CD14-positive monocyte (primary cell): ENCODE data around the gene ARHGAP10. TPM values are rescaled to one million over a fixed set of nuclear protein-coding genes. Genes with fewer than 3 reads are reported as not detected.

Source experiments
- DNase-seq, 3 donors: peaks; one replicate each; pipeline ENCODE4 v3.0.0-alpha.2; 2011 to 2022
- H2AFZ ChIP-seq: 2 replicates; pipeline ENCODE4 v1.6.0; 2012; ENCODE audit warnings: mild to moderate bottlenecking, low read depth, low read length, inconsistent platforms; ENCODE audit not compliant: insufficient read depth, poor library complexity, severe bottlenecking
- H3K27ac ChIP-seq, 2 donors: 1 replicate in 1 of 2; 2 replicates in 1 of 2; pipeline ENCODE4 v1.5.1; 2012 to 2013; ENCODE audit warnings: low read length in 2 of 2, control low read depth in 1 of 2, inconsistent platforms in 1 of 2, low read depth in 1 of 2, mild to moderate bottlenecking in 1 of 2
- H3K27me3 ChIP-seq, 2 donors: one replicate each; pipeline versions ENCODE4 v1.6.0 to v1.6.1; 2011 to 2013; ENCODE audit warnings: low read length in 2 of 2; ENCODE audit not compliant: control insufficient read depth in 2 of 2, insufficient read depth in 2 of 2
- H3K36me3 ChIP-seq, 2 donors: replicated peaks in 1 of 2; 1 replicate in 1 of 2; 2 replicates in 1 of 2; pipeline versions ENCODE4 v1.5.1 to v1.6.1; 2012 to 2013; ENCODE audit warnings: low read length in 2 of 2, control low read depth in 1 of 2, inconsistent platforms in 1 of 2, mild to moderate bottlenecking in 1 of 2; ENCODE audit not compliant: insufficient read depth in 2 of 2, control insufficient read depth in 1 of 2
- H3K4me1 ChIP-seq, 2 donors: 1 replicate in 1 of 2; 2 replicates in 1 of 2; pipeline versions ENCODE4 v1.5.1 to v1.6.1; 2012 to 2013; ENCODE audit warnings: low read length in 2 of 2, control low read depth in 1 of 2, inconsistent platforms in 1 of 2, mild to moderate bottlenecking in 1 of 2, moderate library complexity in 1 of 2; ENCODE audit not compliant: insufficient read depth in 2 of 2, control insufficient read depth in 1 of 2
- H3K4me2 ChIP-seq: replicated peaks from 2 replicates; pipeline ENCODE3; 2012; ENCODE audit warnings: low read length, moderate library complexity, mild to moderate bottlenecking; ENCODE audit not compliant: poor library complexity, severe bottlenecking; ENCODE audit errors: extremely low read depth
- H3K4me3 ChIP-seq, 3 experiments: fragments of 200-600 bp in 1 of 3; sonication (generic) in 1 of 3; replicated peaks in 1 of 3; 1 replicate in 2 of 3; 2 replicates in 1 of 3; pipeline ENCODE4 v1.5.1; 2011 to 2013; ENCODE audit warnings: low read length in 3 of 3, mild to moderate bottlenecking in 3 of 3, control low read depth in 2 of 3, low read depth in 2 of 3, inconsistent platforms in 1 of 3, moderate library complexity in 1 of 3
- H3K79me2 ChIP-seq: 2 replicates; pipeline ENCODE4 v1.6.0; 2012; ENCODE audit warnings: mild to moderate bottlenecking, control low read depth, inconsistent platforms, low read length, moderate library complexity; ENCODE audit not compliant: insufficient read depth
- H3K9ac ChIP-seq: 2 replicates; pipeline ENCODE4 v1.6.0; 2017; ENCODE audit warnings: low read length, mild to moderate bottlenecking; ENCODE audit not compliant: insufficient read depth, poor library complexity, severe bottlenecking
- H3K9me3 ChIP-seq, 2 donors: replicated peaks in 1 of 2; 1 replicate in 1 of 2; 2 replicates in 1 of 2; pipeline versions ENCODE4 v1.5.1 to v1.6.1; 2012 to 2013; ENCODE audit warnings: low read length in 2 of 2, control low read depth in 1 of 2; ENCODE audit not compliant: control insufficient read depth in 1 of 2, insufficient read depth in 1 of 2
- H4K20me1 ChIP-seq: 2 replicates; pipeline ENCODE4 v1.6.0; 2012; ENCODE audit warnings: mild to moderate bottlenecking, low read length, control low read depth, moderate library complexity; ENCODE audit not compliant: insufficient read depth
- H3K27ac Mint-ChIP-seq, 7 donors: one replicate each; pipeline ENCODE4 v1.8.0; 2020; ENCODE audit warnings: mild to moderate bottlenecking in 7 of 7, mixed read lengths in 7 of 7, moderate library complexity in 6 of 7, inconsistent platforms in 2 of 7
- H3K27me3 Mint-ChIP-seq, 3 donors: one replicate each; pipeline ENCODE4 v1.8.0; 2021 to 2022; ENCODE audit warnings: low read depth in 3 of 3, mild to moderate bottlenecking in 3 of 3, mixed read lengths in 3 of 3, moderate library complexity in 3 of 3, inconsistent platforms in 1 of 3
- H3K36me3 Mint-ChIP-seq, 2 donors: one replicate each; pipeline ENCODE4 v1.8.0; 2020; ENCODE audit warnings: mixed read lengths in 2 of 2, inconsistent platforms in 1 of 2, mild to moderate bottlenecking in 1 of 2
- H3K4me1 Mint-ChIP-seq: one replicate; pipeline ENCODE4 v1.8.0; 2020; ENCODE audit warnings: mild to moderate bottlenecking, mixed read lengths
- H3K4me3 Mint-ChIP-seq, 2 donors: one replicate each; pipeline ENCODE4 v1.8.0; 2020; ENCODE audit warnings: mild to moderate bottlenecking in 2 of 2, mixed read lengths in 2 of 2, moderate library complexity in 1 of 2
- H3K9me3 Mint-ChIP-seq, 7 donors: one replicate each; pipeline ENCODE4 v1.8.0; 2020 to 2022; ENCODE audit warnings: mixed read lengths in 7 of 7, mild to moderate bottlenecking in 6 of 7, moderate library complexity in 6 of 7, inconsistent platforms in 2 of 7
- WGBS: methylation state at CpG from one replicate; pipeline ENCODE4 v1.1.5; 2013; ENCODE audit warnings: missing lambda C conversion rate; ENCODE audit not compliant: insufficient coverage; 5-methylcytosine and 5-hydroxymethylcytosine counted together
- intact Hi-C, 2 donors: fragments of 100-400 bp; cut with micrococcal nuclease; formaldehyde crosslinking; loops; one replicate each; pipeline versions ENCODE4 v1.15.0 to v1.15.1; 2023
- polyA plus RNA-seq, 3 donors: library from polyadenylated mRNA; depleted of rRNA in 1 of 3; unstranded in 2 of 3; stranded (reverse) in 1 of 3; fragments of 300-500 nt in 2 of 3; fragments of >200 nt in 1 of 3; fragmentation: Illumina TruSeq in 2 of 3; gene quantifications; 1 replicate in 2 of 3; 2 replicates in 1 of 3; pipeline ENCODE4 v1.2.3, GENCODE V29; 2012 to 2021
- TF ChIP-seq, protein P1 (sequence below): fragments of 200-600 bp; IDR thresholded peaks from one replicate; pipeline ENCODE4 v1.8.0; 2022; ENCODE audit warnings: antibody characterized with exemption, mild to moderate bottlenecking

ARHGAP10 gene
- polyA plus RNA-seq, 3 donors, result 1.7 to 4.3 (median 3.0) TPM

DNA sequence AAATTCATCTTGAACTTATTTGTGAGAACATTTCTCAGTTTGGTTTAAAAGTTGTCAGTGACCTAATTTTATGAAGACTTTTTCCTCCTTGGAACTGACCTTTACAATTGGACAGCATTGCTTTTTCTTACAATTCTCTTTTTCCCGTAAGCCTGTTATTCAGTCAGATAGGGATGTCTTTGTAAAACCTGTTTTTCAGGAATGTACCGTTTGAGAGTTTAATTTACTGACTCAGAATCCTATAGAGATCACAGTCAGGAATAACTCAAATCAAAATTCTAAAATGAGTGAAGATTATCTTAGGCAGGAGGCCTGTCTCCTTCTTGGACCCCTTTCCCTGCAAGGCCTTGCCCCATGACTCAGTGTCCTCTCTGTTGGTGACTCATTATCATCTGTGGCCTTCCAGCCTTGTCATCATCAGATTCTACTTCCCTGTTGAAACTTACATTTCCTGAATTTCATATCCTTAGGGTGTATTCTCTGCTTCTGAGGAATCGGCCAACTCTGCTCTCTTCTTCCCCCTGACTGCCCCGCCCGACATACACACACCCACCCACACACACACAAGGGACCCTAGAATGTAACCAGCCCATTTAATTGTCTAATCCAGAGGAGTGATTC, 99.8 kb downstream of the ARHGAP10 start:
- Mint-ChIP-seq H3K27me3 (no peaks in the 10 kb centered on the region), H3K27ac (peak overlapping the region; percentile 97 to 99 (median 98)), H3K4me3 (peak overlapping the region; percentile 64 to 84), H3K9me3 (peaks cover 0 to 3% (median 0%) of the 10 kb centered on the region in 7 donors), H3K36me3 (no peaks in the 10 kb centered on the region), H3K4me1 (peaks cover 56% of the 10 kb centered on the region)
- Histone ChIP-seq H3K79me2 (no peaks in the 10 kb centered on the region), H3K4me2 (peak overlapping the region; percentile 67), H3K4me1 (peaks cover 52 to 59% of the 10 kb centered on the region in 2 donors), H2AFZ (no peak overlapping the region), H3K4me3 (peak overlapping the region in 1 of 3 experiments; percentile 56), H3K9me3 (no peaks in the 10 kb centered on the region), H3K27me3 (no peaks in the 10 kb centered on the region), H3K9ac (peak overlapping the region; percentile 68), H4K20me1 (no peaks in the 10 kb centered on the region), H3K27ac (peak overlapping the region; percentile 91 to 99), H3K36me3 (no peaks in the 10 kb centered on the region)
- TF ChIP-seq, protein P1, sequence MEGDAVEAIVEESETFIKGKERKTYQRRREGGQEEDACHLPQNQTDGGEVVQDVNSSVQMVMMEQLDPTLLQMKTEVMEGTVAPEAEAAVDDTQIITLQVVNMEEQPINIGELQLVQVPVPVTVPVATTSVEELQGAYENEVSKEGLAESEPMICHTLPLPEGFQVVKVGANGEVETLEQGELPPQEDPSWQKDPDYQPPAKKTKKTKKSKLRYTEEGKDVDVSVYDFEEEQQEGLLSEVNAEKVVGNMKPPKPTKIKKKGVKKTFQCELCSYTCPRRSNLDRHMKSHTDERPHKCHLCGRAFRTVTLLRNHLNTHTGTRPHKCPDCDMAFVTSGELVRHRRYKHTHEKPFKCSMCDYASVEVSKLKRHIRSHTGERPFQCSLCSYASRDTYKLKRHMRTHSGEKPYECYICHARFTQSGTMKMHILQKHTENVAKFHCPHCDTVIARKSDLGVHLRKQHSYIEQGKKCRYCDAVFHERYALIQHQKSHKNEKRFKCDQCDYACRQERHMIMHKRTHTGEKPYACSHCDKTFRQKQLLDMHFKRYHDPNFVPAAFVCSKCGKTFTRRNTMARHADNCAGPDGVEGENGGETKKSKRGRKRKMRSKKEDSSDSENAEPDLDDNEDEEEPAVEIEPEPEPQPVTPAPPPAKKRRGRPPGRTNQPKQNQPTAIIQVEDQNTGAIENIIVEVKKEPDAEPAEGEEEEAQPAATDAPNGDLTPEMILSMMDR, result no peak
- intact Hi-C loops, result loop anchor here in 1 of 2 donors (5.0 to 10.0 kb wide), 3 partner anchors 36 to 613 kb away; partner anchors contain the start of gene NR3C2
- DNase-seq, result peak; percentile 93 to 98 (median 97)
- WGBS, result no CpG with 5 or more reads among the region's 5 CpGs

DNA sequence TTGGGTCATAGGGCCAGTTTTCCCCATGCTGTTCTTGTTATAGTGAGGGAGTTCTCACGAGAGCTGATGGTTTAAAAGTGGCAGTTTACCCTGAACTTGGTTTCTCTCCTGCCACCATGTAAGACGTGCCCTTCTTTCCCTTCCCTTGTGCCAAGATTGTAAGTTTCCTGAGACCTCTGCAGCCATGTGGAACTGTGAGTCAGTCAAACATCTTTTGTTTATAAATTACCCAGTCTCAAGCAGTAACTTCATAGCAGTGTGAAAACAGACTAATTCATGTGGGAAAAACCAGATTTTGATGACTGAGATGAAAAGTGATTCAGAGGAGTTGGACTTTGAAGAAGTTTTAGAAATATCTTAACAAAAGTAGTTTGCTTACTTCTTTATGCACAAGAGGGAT, 101.4 kb downstream of the ARHGAP10 start:
- Histone ChIP-seq H3K4me2 (no peak overlapping the region), H3K4me1 (peaks cover 50 to 53% of the 10 kb centered on the region in 2 donors), H3K27ac (peak overlapping the region in 1 of 2 donors; percentile 99), H3K9ac (no peak overlapping the region), H3K4me3 (no peak overlapping the region), H2AFZ (peak overlapping the region; percentile 44), H4K20me1 (no peaks in the 10 kb centered on the region), H3K79me2 (no peaks in the 10 kb centered on the region), H3K36me3 (no peaks in the 10 kb centered on the region), H3K27me3 (no peaks in the 10 kb centered on the region), H3K9me3 (no peaks in the 10 kb centered on the region)
- intact Hi-C loops, result loop anchor here in 1 of 2 donors (5.0 to 10.0 kb wide), 3 partner anchors 34 to 612 kb away; partner anchors contain the start of gene NR3C2
- Mint-ChIP-seq H3K4me1 (peaks cover 52% of the 10 kb centered on the region), H3K27me3 (peaks cover 0 to 2% (median 0%) of the 10 kb centered on the region in 3 donors), H3K36me3 (no peaks in the 10 kb centered on the region), H3K9me3 (peaks cover 0 to 3% (median 0%) of the 10 kb centered on the region in 7 donors), H3K4me3 (no peak overlapping the region), H3K27ac (peak overlapping the region; percentile 87 to 99 (median 98))
- WGBS, result no CpG with 5 or more reads among the region's 2 CpGs
- TF ChIP-seq, protein P1, result no peak
- peak; percentile 35 to 81 (median 38) for DNase-seq
